ENCODE results near the gene RAPH1. TPM values are rescaled to one million over a fixed set of nuclear protein-coding genes. Genes with fewer than 3 reads are reported as not detected.
"Not testable (repeated sequence)": the region's sequence is repeated elsewhere in the genome, so short reads cannot be mapped to it uniquely, and the experiment has no call there.

The RAPH1 gene
- total RNA-seq, 1 donor from 2014 or later, result 71.6 TPM

DNA sequence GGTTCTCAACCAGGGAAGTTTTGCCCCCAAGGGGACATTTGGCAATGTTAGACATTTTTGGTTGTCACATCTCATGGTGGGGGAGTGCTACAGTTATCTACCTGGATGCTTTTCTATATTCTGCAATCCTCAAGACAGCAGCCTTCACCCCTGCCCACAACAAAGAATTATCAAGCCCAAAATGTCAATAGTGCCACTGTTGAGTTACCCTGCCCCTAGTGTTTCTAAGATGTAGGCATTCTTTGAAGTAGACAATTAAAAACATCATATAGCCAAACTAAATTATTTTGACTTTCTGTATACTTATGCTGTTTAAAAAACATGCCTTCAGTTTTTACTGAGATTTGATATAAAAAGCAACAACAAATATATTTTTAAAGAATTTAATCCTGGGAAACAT lies 158.9 kb downstream of the RAPH1 start:
- H3K27ac Mint-ChIP-seq (ENCODE audit: unreplicated experiment), result no peak overlapping the region
- no peak for DNase-seq (ENCODE audit: low spot score)
- no peak overlapping the region for H3K4me3 Mint-ChIP-seq (ENCODE audit: unreplicated experiment)
- no peaks in the 10 kb centered on the region for H3K4me1 Mint-ChIP-seq (ENCODE audit: low read depth)
- no peaks in the 10 kb centered on the region for H3K27me3 Mint-ChIP-seq (ENCODE audit: low read depth)
- no peaks in the 10 kb centered on the region for H3K36me3 Mint-ChIP-seq (ENCODE audit: low read depth)
- H3K9me3 Mint-ChIP-seq (ENCODE audit: low read depth), result no peaks in the 10 kb centered on the region
- TF ChIP-seq CTCF (IDR thresholded peaks at IDR 0.05), result peak; percentile 29

- H3K27me3 Mint-ChIP-seq (ENCODE audit: low read depth); H3K9me3 Mint-ChIP-seq (ENCODE audit: low read depth); H3K4me3 Mint-ChIP-seq (ENCODE audit: unreplicated experiment); DNase-seq (ENCODE audit: low spot score); H3K27ac Mint-ChIP-seq (ENCODE audit: unreplicated experiment); H3K4me1 Mint-ChIP-seq (ENCODE audit: low read depth); H3K36me3 Mint-ChIP-seq (ENCODE audit: low read depth): not testable (repeated sequence)
Measured at GRCh38 chr2:203372706-203373105, 162.4 kb downstream of the RAPH1 start.

- no peak for TF ChIP-seq CTCF (IDR thresholded peaks at IDR 0.05)
- no peaks in the 10 kb centered on the region for H3K9me3 Mint-ChIP-seq (ENCODE audit: low read depth)
- no peak overlapping the region for H3K4me3 Mint-ChIP-seq (ENCODE audit: unreplicated experiment)
- peaks cover 7% of the 10 kb centered on the region for H3K4me1 Mint-ChIP-seq (ENCODE audit: low read depth)
- no peaks in the 10 kb centered on the region for H3K27me3 Mint-ChIP-seq (ENCODE audit: low read depth)
- DNase-seq (ENCODE audit: low spot score), result no peak
- peaks cover 3% of the 10 kb centered on the region for H3K36me3 Mint-ChIP-seq (ENCODE audit: low read depth)
- no peak overlapping the region for H3K27ac Mint-ChIP-seq (ENCODE audit: unreplicated experiment)
Measured at GRCh38 chr2:203366639-203367466, 168.2 kb downstream of the RAPH1 start.

GRCh38 chr2:203361922-203362321 lies 173.2 kb downstream of the RAPH1 start:
- no peak for DNase-seq (ENCODE audit: low spot score)
- no peak overlapping the region for H3K27ac Mint-ChIP-seq (ENCODE audit: unreplicated experiment)
- no peak for TF ChIP-seq CTCF (IDR thresholded peaks at IDR 0.05)

DNA sequence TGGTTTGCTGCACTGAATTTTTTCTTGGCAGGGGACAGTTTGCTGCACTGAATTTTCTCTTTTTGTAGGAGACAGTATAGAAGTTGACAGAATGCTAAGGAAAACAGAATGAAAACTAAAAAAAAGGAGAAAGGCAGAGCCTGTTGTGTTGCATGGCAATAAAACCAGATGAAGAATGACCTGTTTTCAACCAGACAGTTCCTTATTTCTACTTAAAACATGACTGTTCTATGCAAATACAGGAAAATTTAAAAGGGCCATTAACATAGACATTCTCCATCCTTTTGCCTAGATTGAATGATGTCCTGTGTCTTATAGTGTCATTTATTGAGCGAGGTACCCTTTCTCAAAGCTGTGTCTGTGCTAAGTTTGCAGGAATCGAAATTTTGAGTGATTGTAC lies 173.6 kb downstream of the RAPH1 start:
- no peak for DNase-seq (ENCODE audit: low spot score)
- Mint-ChIP-seq H3K27ac (ENCODE audit: unreplicated experiment) (peak overlapping the region; percentile 6), H3K27me3 (ENCODE audit: low read depth) (no peaks in the 10 kb centered on the region), H3K4me1 (ENCODE audit: low read depth) (peaks cover 10% of the 10 kb centered on the region), H3K9me3 (ENCODE audit: low read depth) (no peaks in the 10 kb centered on the region), H3K36me3 (ENCODE audit: low read depth) (no peaks in the 10 kb centered on the region), H3K4me3 (ENCODE audit: unreplicated experiment) (no peak overlapping the region)
- TF ChIP-seq CTCF (IDR thresholded peaks at IDR 0.05), result no peak

More at GRCh38 chr2:203361922-203362321, 173.2 kb downstream of the RAPH1 start:
- no peaks in the 10 kb centered on the region for H3K27me3 Mint-ChIP-seq (ENCODE audit: low read depth)
- no peak overlapping the region for H3K4me3 Mint-ChIP-seq (ENCODE audit: unreplicated experiment)
- peaks cover 10% of the 10 kb centered on the region for H3K4me1 Mint-ChIP-seq (ENCODE audit: low read depth)
- no peaks in the 10 kb centered on the region for H3K9me3 Mint-ChIP-seq (ENCODE audit: low read depth)
- no peaks in the 10 kb centered on the region for H3K36me3 Mint-ChIP-seq (ENCODE audit: low read depth)
